ENCODE measurements around the gene CD7. TPM values are rescaled to one million over a fixed set of nuclear protein-coding genes. Genes with fewer than 3 reads are reported as not detected.
"Not testable (repeated sequence)": the region's sequence is repeated elsewhere in the genome, so short reads cannot be mapped to it uniquely, and the experiment has no call there.

CD7 gene
- not detected in 2 replicates for total RNA-seq (2014; rRNA removed; shearing (Covaris generic); ENCODE audit: low replicate concordance)

GRCh38 chr17:82317394-82318168 lies at the start of gene CD7:
Gene CD7, minus strand, starts transcription at chr17:82317608. Its CDS starts 113 bp downstream, at chr17:82317495.
- Histone ChIP-seq H3K27me3 (no peaks in the 10 kb centered on the region; the same call in 1 of the 2 replicates), H3K4me3 (no peak within 1 kb of the TSS), H3K36me3 (no peaks in the 10 kb centered on the region), H3K9me3 (no peaks in the 10 kb centered on the region)
- DNase-seq: no peak

- Histone ChIP-seq H3K4me3 (no peak overlapping the region), H3K9me3 (no peaks in the 10 kb centered on the region), H3K36me3 (no peaks in the 10 kb centered on the region), H3K27me3 (peaks cover 5% of the 10 kb centered on the region; the same call in 1 of the 2 replicates)
- DNase-seq: no peak
These were observed 49.3 kb upstream of the CD7 start for GRCh38 chr17:82366749-82367148.

- H3K27me3 ChIP-seq: no peaks in the 10 kb centered on the region; the same call in 1 of the 2 replicates
- H3K4me3 ChIP-seq: no peak overlapping the region
- no peaks in the 10 kb centered on the region for H3K9me3 ChIP-seq
- no peak for DNase-seq
- H3K36me3 ChIP-seq: no peaks in the 10 kb centered on the region
These were observed 48.3 kb upstream of the CD7 start for GRCh38 chr17:82365606-82366295.

GRCh38 chr17:82361885-82362633 lies 44.7 kb upstream of the CD7 start:
- H3K36me3 ChIP-seq: no peaks in the 10 kb centered on the region
- H3K27me3 ChIP-seq: no peaks in the 10 kb centered on the region
- H3K9me3 ChIP-seq: no peaks in the 10 kb centered on the region
- no peak overlapping the region for H3K4me3 ChIP-seq
- no peak for DNase-seq

GRCh38 chr17:82359451-82360074 lies 42.2 kb upstream of the CD7 start:
- H3K4me3 ChIP-seq, H3K27me3 ChIP-seq, H3K9me3 ChIP-seq, DNase-seq, H3K36me3 ChIP-seq: not testable (repeated sequence)

GRCh38 chr17:82358465-82359350 lies 41.3 kb upstream of the CD7 start, which contains the start of gene TEX19:
Gene TEX19, plus strand, starts transcription at chr17:82359247. Its CDS starts 2,904 bp downstream, at chr17:82362151.
- no peaks in the 10 kb centered on the region for H3K27me3 ChIP-seq
- no peaks in the 10 kb centered on the region for H3K36me3 ChIP-seq
- no peak within 1 kb of the TSS for H3K4me3 ChIP-seq
- DNase-seq: peak; percentile 33
- no peaks in the 10 kb centered on the region for H3K9me3 ChIP-seq

GRCh38 chr17:82357394-82357793 lies 40.0 kb upstream of the CD7 start:
- Histone ChIP-seq H3K4me3 (no peak overlapping the region), H3K9me3 (no peaks in the 10 kb centered on the region), H3K36me3 (no peaks in the 10 kb centered on the region), H3K27me3 (no peaks in the 10 kb centered on the region)
- no peak for DNase-seq

- Histone ChIP-seq H3K27me3 (no peaks in the 10 kb centered on the region), H3K9me3 (no peaks in the 10 kb centered on the region), H3K4me3 (no peak overlapping the region), H3K36me3 (no peaks in the 10 kb centered on the region)
- no peak for DNase-seq
These were observed 39.5 kb upstream of the CD7 start for GRCh38 chr17:82356845-82357355.

GRCh38 chr17:82355770-82356427 lies 38.5 kb upstream of the CD7 start:
- no peaks in the 10 kb centered on the region for H3K27me3 ChIP-seq
- no peak for DNase-seq
- H3K4me3 ChIP-seq: no peak overlapping the region

GRCh38 chr17:82354804-82355308 lies 37.4 kb upstream of the CD7 start:
- Histone ChIP-seq H3K9me3 (no peaks in the 10 kb centered on the region), H3K27me3 (no peaks in the 10 kb centered on the region), H3K4me3 (no peak overlapping the region), H3K36me3 (no peaks in the 10 kb centered on the region)
- no peak for DNase-seq

More at GRCh38 chr17:82355770-82356427, 38.5 kb upstream of the CD7 start:
- Histone ChIP-seq H3K36me3 (no peaks in the 10 kb centered on the region), H3K9me3 (no peaks in the 10 kb centered on the region)

- Histone ChIP-seq H3K36me3 (no peaks in the 10 kb centered on the region), H3K9me3 (no peaks in the 10 kb centered on the region), H3K27me3 (no peaks in the 10 kb centered on the region), H3K4me3 (no peak overlapping the region)
- DNase-seq: no peak
These were observed 36.1 kb upstream of the CD7 start for GRCh38 chr17:82353484-82353883.

GRCh38 chr17:82351713-82352488 lies 34.5 kb upstream of the CD7 start:
- Histone ChIP-seq H3K27me3 (no peaks in the 10 kb centered on the region), H3K36me3 (no peaks in the 10 kb centered on the region), H3K9me3 (no peaks in the 10 kb centered on the region), H3K4me3 (no peak overlapping the region)
- DNase-seq: peak; percentile 75

GRCh38 chr17:82351254-82351712 lies 33.9 kb upstream of the CD7 start:
- no peaks in the 10 kb centered on the region for H3K9me3 ChIP-seq
- no peak for DNase-seq
- H3K36me3 ChIP-seq: no peaks in the 10 kb centered on the region
- no peak overlapping the region for H3K4me3 ChIP-seq
- no peaks in the 10 kb centered on the region for H3K27me3 ChIP-seq

Measured in MG63 (cell line).